ENCODE measurements around the gene NXPH3. TPM values are rescaled to one million over a fixed set of nuclear protein-coding genes. Genes with fewer than 3 reads are reported as not detected.
A peak's percentile ranks its signal among the peaks of the same experiment; 100 is the strongest.

The NXPH3 gene
- total and polyA plus RNA-seq, 8 donors = 0.19 to 1.1 (median 0.33) TPM

DNA sequence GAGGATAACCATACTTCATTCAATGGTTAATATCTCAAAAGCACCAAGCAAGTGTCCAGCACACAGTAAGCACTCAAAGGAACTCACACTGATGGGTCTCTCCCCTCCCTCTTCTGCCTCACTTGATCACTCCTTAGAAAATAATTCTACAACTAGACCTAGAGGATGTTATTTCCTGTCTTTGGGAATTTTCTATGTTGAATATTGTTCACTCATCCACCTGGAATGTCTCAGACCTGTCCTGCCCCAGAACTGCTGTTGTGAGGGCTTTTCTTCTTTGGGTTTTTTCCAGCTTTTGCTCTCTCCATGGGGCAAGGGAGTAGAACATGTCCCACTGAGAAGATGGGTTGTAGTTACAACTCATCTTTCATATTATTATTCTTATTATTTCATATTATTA lies 25.3 kb downstream of the NXPH3 start:
- Histone ChIP-seq H3K27me3 (no peaks in the 10 kb centered on the region), H3K4me3 (no peak overlapping the region), H3K27ac (no peak overlapping the region), H3K4me1 (no peaks in the 10 kb centered on the region), H3K9me3 (no peaks in the 10 kb centered on the region), H3K36me3 (peaks cover 2 to 24% (median 17%) of the 10 kb centered on the region in 3 donors)
- intact Hi-C loops (cut with DNase I) = no loop called here
- no peak for ATAC-seq
- FAIRE-seq = no peak
- DNase-seq = no peak
- TF ChIP-seq CTCF (IDR thresholded peaks at IDR 0.05) = no peak

- intact Hi-C loops (cut with DNase I) = no loop called here
- no peaks in the 10 kb centered on the region for H3K9me3 ChIP-seq
- DNase-seq = no peak
- H3K27ac ChIP-seq = no peak overlapping the region
- no peak for ATAC-seq
- no peaks in the 10 kb centered on the region for H3K4me1 ChIP-seq
- no peak for FAIRE-seq
- H3K36me3 ChIP-seq = peaks cover 2 to 37% (median 19%) of the 10 kb centered on the region in 3 donors
- no peak for TF ChIP-seq CTCF (IDR thresholded peaks at IDR 0.05)
- no peak overlapping the region for H3K4me3 ChIP-seq
- no peaks in the 10 kb centered on the region for H3K27me3 ChIP-seq
Observed at GRCh38 chr17:49602783-49603182, 27.1 kb downstream of the NXPH3 start.

DNA sequence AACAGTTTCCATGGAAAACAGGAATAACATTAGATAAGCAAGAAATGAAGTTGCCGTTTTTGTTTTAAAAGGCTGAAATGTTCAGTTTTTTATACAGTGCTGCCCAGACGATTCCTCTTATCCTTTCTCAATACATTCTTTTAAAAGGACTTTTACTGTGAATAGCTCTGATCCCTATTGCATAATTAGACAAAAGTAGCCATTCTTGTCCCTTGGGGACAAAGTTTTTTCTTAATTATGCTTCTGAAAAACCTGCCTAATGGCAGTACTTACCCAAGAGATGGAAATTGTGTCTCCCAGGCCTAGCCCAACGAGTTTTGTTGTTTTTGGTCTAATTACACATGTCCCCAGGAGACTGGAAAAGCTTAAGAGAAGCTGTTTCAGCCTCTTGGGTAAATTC lies 27.6 kb downstream of the NXPH3 start:
- Histone ChIP-seq H3K27ac (no peak overlapping the region), H3K36me3 (peaks cover 2 to 41% (median 21%) of the 10 kb centered on the region in 3 donors), H3K4me3 (no peak overlapping the region), H3K27me3 (no peaks in the 10 kb centered on the region), H3K9me3 (no peaks in the 10 kb centered on the region), H3K4me1 (no peaks in the 10 kb centered on the region)
- 58 to 64% methylated on average over 3 of the region's 3 CpGs for WGBS, 2 donors
- FAIRE-seq (no peak), DNase-seq (no peak), ATAC-seq (peak in 2 of 4 donors; percentile 25 to 34)
- TF ChIP-seq CTCF (IDR thresholded peaks at IDR 0.05) = no peak
- intact Hi-C loops (cut with DNase I) = no loop called here

DNA sequence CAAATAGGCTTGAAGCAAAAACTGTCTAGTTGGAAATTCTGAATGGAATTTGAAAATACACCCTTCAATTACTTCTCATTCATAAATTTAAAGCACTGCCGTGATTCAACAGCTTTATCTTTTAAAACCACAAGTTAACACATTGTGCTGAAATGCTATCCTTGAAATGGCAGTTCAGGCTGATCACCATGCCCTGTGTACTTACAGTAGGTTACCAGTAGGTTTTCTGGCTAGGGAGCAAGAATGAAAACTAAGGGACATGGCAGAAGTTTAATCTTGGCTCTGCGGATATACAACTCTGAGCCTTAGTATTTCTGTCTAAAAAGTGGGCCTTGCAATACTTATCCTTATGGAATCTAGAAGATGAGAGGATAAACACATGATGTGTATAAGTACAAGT lies 28.0 kb downstream of the NXPH3 start:
- Histone ChIP-seq H3K9me3 (no peaks in the 10 kb centered on the region), H3K27ac (no peak overlapping the region), H3K27me3 (no peaks in the 10 kb centered on the region), H3K4me1 (no peaks in the 10 kb centered on the region), H3K4me3 (no peak overlapping the region), H3K36me3 (peaks cover 2 to 41% (median 24%) of the 10 kb centered on the region in 3 donors)
- FAIRE-seq (no peak), ATAC-seq (no peak), DNase-seq (no peak)
- WGBS, 2 donors = 73 to 80% methylated on average over 2 of the region's 2 CpGs
- TF ChIP-seq CTCF (IDR thresholded peaks at IDR 0.05) = no peak
- intact Hi-C loops (cut with DNase I) = no loop called here

DNA sequence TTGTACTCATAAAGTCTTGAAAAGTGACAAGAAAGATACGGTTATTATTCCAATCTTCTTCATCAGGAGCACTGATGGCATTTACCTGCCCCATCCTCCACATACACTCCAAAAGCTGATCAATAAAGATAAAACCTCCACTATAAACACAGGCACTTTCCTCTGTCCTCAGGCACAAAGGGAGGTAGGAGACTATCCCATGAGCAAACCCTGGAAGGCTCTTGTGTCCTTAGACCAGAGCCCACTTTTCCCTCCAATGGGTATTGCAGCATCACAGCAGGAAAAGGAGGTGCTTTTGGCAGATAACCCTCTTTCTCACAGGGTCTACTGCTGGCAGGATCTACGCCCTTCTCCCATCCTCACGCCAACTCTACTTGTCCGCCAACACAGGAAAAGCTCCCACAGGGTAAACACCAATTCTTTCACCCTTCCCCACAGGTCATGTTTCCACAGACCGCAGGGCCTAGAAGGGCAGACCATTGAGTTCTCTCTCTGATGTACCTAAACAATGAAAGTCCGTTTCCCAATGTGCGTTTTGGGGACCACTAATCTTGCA lies 28.7 kb downstream of the NXPH3 start:
- ATAC-seq (no peak), FAIRE-seq (no peak)
- 91 to 94% methylated on average over 7 of the region's 7 CpGs for WGBS, 2 donors

More for the DNA sequence above, 28.7 kb downstream of the NXPH3 start:
- no peaks in the 10 kb centered on the region for H3K9me3 ChIP-seq
- peaks cover 2 to 41% (median 24%) of the 10 kb centered on the region in 3 donors for H3K36me3 ChIP-seq
- DNase-seq = no peak
- TF ChIP-seq CTCF (IDR thresholded peaks at IDR 0.05) = no peak
- no peak overlapping the region for H3K4me3 ChIP-seq
- no peaks in the 10 kb centered on the region for H3K27me3 ChIP-seq
- intact Hi-C loops (cut with DNase I) = no loop called here
- no peaks in the 10 kb centered on the region for H3K4me1 ChIP-seq
- H3K27ac ChIP-seq = no peak overlapping the region
